Subcutaneous abdominal adipose tissue (tissue), 5 donors: Measurements from ENCODE around the gene NUSAP1.
"Not testable (repeated sequence)": the region's sequence is repeated elsewhere in the genome, so short reads cannot be mapped to it uniquely, and the experiment has no call there.

ENCODE experiments used
- H3K27ac ChIP-seq: one replicate; pipeline ENCODE4 v1.7.0; 2013; ENCODE audit warnings: low read depth, mild to moderate bottlenecking, inconsistent platforms, low read length, moderate library complexity
- H3K27me3 ChIP-seq, 5 donors: one replicate each; pipeline ENCODE4 v1.7.0; 2013; ENCODE audit warnings: low read length in 5 of 5, inconsistent platforms in 1 of 5; ENCODE audit not compliant: control insufficient read depth in 5 of 5, insufficient read depth in 4 of 5
- H3K36me3 ChIP-seq, 5 donors: one replicate each; pipeline ENCODE4 v1.7.0; 2013; ENCODE audit warnings: low read length in 5 of 5; ENCODE audit not compliant: control insufficient read depth in 5 of 5, insufficient read depth in 5 of 5
- H3K4me1 ChIP-seq, 5 donors: one replicate each; pipeline ENCODE4 v1.7.0; 2013; ENCODE audit warnings: low read length in 5 of 5, mild to moderate bottlenecking in 3 of 5, moderate library complexity in 1 of 5; ENCODE audit not compliant: control insufficient read depth in 5 of 5, insufficient read depth in 5 of 5
- H3K4me3 ChIP-seq, 5 donors: one replicate each; pipeline ENCODE4 v1.7.0; 2013; ENCODE audit warnings: low read length in 5 of 5, low read depth in 1 of 5
- H3K9ac ChIP-seq, 5 donors: one replicate each; pipeline ENCODE4 v1.7.0; 2013; ENCODE audit warnings: low read length in 5 of 5, mild to moderate bottlenecking in 4 of 5, moderate library complexity in 3 of 5
- H3K9me3 ChIP-seq, 5 donors: one replicate each; pipeline ENCODE4 v1.7.0; 2013; ENCODE audit warnings: low read length in 5 of 5; ENCODE audit not compliant: control insufficient read depth in 5 of 5
- donor health status: healthy.
- donor health status: healthy.
- donor health status: healthy.
- donor health status: healthy.
- donor health status: healthy.

NUSAP1 gene

GRCh38 chr15:41350057-41350717 is 17.5 kb downstream of the NUSAP1 start:
- Histone ChIP-seq H3K27ac (no peak overlapping the region), H3K9ac (no peak overlapping the region), H3K27me3 (no peaks in the 10 kb centered on the region), H3K9me3 (no peaks in the 10 kb centered on the region), H3K4me1 (no peaks in the 10 kb centered on the region), H3K36me3 (no peaks in the 10 kb centered on the region), H3K4me3 (no peak overlapping the region)

- H3K36me3 ChIP-seq, result no peaks in the 10 kb centered on the region
Measured at GRCh38 chr15:41354371-41354770, 21.7 kb downstream of the NUSAP1 start.

GRCh38 chr15:41367418-41367817 is 34.7 kb downstream of the NUSAP1 start:
- no peaks in the 10 kb centered on the region for H3K4me1 ChIP-seq
- H3K9me3 ChIP-seq, result no peaks in the 10 kb centered on the region
- no peak overlapping the region for H3K4me3 ChIP-seq
- no peak overlapping the region for H3K27ac ChIP-seq
- no peak overlapping the region for H3K9ac ChIP-seq
- H3K27me3 ChIP-seq, result no peaks in the 10 kb centered on the region
- peaks cover 0 to 2% (median 0%) of the 10 kb centered on the region in 5 donors for H3K36me3 ChIP-seq

More at GRCh38 chr15:41354371-41354770, 21.7 kb downstream of the NUSAP1 start:
- no peak overlapping the region for H3K4me3 ChIP-seq
- H3K9ac ChIP-seq, result no peak overlapping the region
- no peak overlapping the region for H3K27ac ChIP-seq
- no peaks in the 10 kb centered on the region for H3K9me3 ChIP-seq
- H3K4me1 ChIP-seq, result no peaks in the 10 kb centered on the region
- H3K27me3 ChIP-seq, result no peaks in the 10 kb centered on the region

GRCh38 chr15:41377978-41378377 is 45.3 kb downstream of the NUSAP1 start:
- Histone ChIP-seq H3K9me3 (no peaks in the 10 kb centered on the region), H3K4me3 (no peak overlapping the region), H3K36me3 (peaks cover 0 to 5% (median 0%) of the 10 kb centered on the region in 5 donors), H3K27me3 (no peaks in the 10 kb centered on the region), H3K9ac (no peak overlapping the region), H3K4me1 (no peaks in the 10 kb centered on the region), H3K27ac (no peak overlapping the region)

- not testable (repeated sequence) for H3K9ac ChIP-seq, H3K9me3 ChIP-seq, H3K27ac ChIP-seq, H3K4me1 ChIP-seq, H3K27me3 ChIP-seq, H3K4me3 ChIP-seq
- peaks cover 13 to 31% (median 20%) of the 10 kb centered on the region in 5 donors for H3K36me3 ChIP-seq
Measured at GRCh38 chr15:41383974-41384749, 51.5 kb downstream of the NUSAP1 start.

GRCh38 chr15:41387646-41388045 is 55.0 kb downstream of the NUSAP1 start:
- no peaks in the 10 kb centered on the region for H3K4me1 ChIP-seq
- H3K9me3 ChIP-seq, result no peaks in the 10 kb centered on the region
- no peaks in the 10 kb centered on the region for H3K27me3 ChIP-seq
- H3K4me3 ChIP-seq, result no peak overlapping the region
- H3K36me3 ChIP-seq, result peaks cover 14 to 40% (median 22%) of the 10 kb centered on the region in 5 donors
- no peak overlapping the region for H3K9ac ChIP-seq
- no peak overlapping the region for H3K27ac ChIP-seq

GRCh38 chr15:41392659-41393058 is 60.0 kb downstream of the NUSAP1 start:
- Histone ChIP-seq H3K36me3 (peaks cover 20 to 44% (median 34%) of the 10 kb centered on the region in 5 donors), H3K9ac (no peak overlapping the region), H3K4me1 (no peaks in the 10 kb centered on the region), H3K27ac (no peak overlapping the region), H3K4me3 (no peak overlapping the region), H3K9me3 (no peaks in the 10 kb centered on the region), H3K27me3 (no peaks in the 10 kb centered on the region)

- H3K27ac ChIP-seq, result no peak overlapping the region
- no peak overlapping the region for H3K4me3 ChIP-seq
- no peaks in the 10 kb centered on the region for H3K27me3 ChIP-seq
- H3K36me3 ChIP-seq, result peaks cover 13 to 36% (median 27%) of the 10 kb centered on the region in 5 donors
- no peak overlapping the region for H3K9ac ChIP-seq
- H3K4me1 ChIP-seq, result no peaks in the 10 kb centered on the region
- H3K9me3 ChIP-seq, result no peaks in the 10 kb centered on the region
Measured at GRCh38 chr15:41394924-41395323, 62.2 kb downstream of the NUSAP1 start.

GRCh38 chr15:41396111-41396510 is 63.4 kb downstream of the NUSAP1 start:
- no peak overlapping the region for H3K27ac ChIP-seq

GRCh38 chr15:41401904-41402267 is 69.2 kb downstream of the NUSAP1 start:
- H3K27ac ChIP-seq, result peak overlapping the region; percentile 77
- H3K9ac ChIP-seq, result peak overlapping the region; percentile 96 to 99 (median 99)
- peak overlapping the region; percentile 93 to 99 (median 96) for H3K4me3 ChIP-seq
- no peaks in the 10 kb centered on the region for H3K27me3 ChIP-seq
- no peaks in the 10 kb centered on the region for H3K9me3 ChIP-seq
- peaks cover 0 to 15% (median 10%) of the 10 kb centered on the region in 5 donors for H3K4me1 ChIP-seq
- H3K36me3 ChIP-seq, result peaks cover 0 to 1% (median 0%) of the 10 kb centered on the region in 5 donors

More at GRCh38 chr15:41396111-41396510, 63.4 kb downstream of the NUSAP1 start:
- no peaks in the 10 kb centered on the region for H3K9me3 ChIP-seq
- H3K9ac ChIP-seq, result no peak overlapping the region
- peaks cover 0 to under 1% (median 0%) of the 10 kb centered on the region in 5 donors for H3K4me1 ChIP-seq
- H3K36me3 ChIP-seq, result peaks cover 13 to 36% (median 27%) of the 10 kb centered on the region in 5 donors
- no peak overlapping the region for H3K4me3 ChIP-seq
- H3K27me3 ChIP-seq, result no peaks in the 10 kb centered on the region
